Keratinocyte (primary cell): ENCODE results near the gene IL1RAPL2. TPM values are rescaled to one million over a fixed set of nuclear protein-coding genes. Genes with fewer than 3 reads are reported as not detected.

Experiments used
- DNase-seq: peaks from one replicate; pipeline ENCODE4 v3.0.0-alpha.2; 2011; ENCODE audit warnings: low read depth, missing footprints, low spot score
- FAIRE-seq: peaks from 2 replicates; lab custom pipeline; 2011; peaks lifted over from hg19 to GRCh38; lab: Jason Lieb, UNC
- H2AFZ ChIP-seq: 2 replicates; pipeline ENCODE4 v1.6.0; 2012; ENCODE audit warnings: low read length, control low read depth, inconsistent platforms; ENCODE audit not compliant: control insufficient read depth
- H3K27ac ChIP-seq: 2 replicates; pipeline ENCODE4 v1.5.1; 2011; ENCODE audit warnings: low read length; ENCODE audit not compliant: control insufficient read depth, insufficient read depth
- H3K27me3 ChIP-seq: 3 replicates; pipeline ENCODE4 v1.6.0; 2011; ENCODE audit warnings: low read length; ENCODE audit not compliant: control insufficient read depth, insufficient read depth; ENCODE audit errors: extremely low read depth
- H3K36me3 ChIP-seq, 2 experiments: 2 replicates in 1 of 2; 3 replicates in 1 of 2; pipeline ENCODE4 v1.5.1; 2011; ENCODE audit warnings: low read length in 2 of 2, mild to moderate bottlenecking in 1 of 2; ENCODE audit not compliant: control insufficient read depth in 2 of 2, insufficient read depth in 2 of 2; ENCODE audit errors: extremely low read depth in 1 of 2
- H3K4me1 ChIP-seq: 3 replicates; pipeline ENCODE4 v1.5.1; 2011; ENCODE audit warnings: low read length; ENCODE audit not compliant: control insufficient read depth, insufficient read depth; ENCODE audit errors: extremely low read depth
- H3K4me2 ChIP-seq: 3 replicates; pipeline ENCODE4 v1.6.0; 2011; ENCODE audit warnings: low read depth, low read length; ENCODE audit not compliant: control insufficient read depth, insufficient read depth; ENCODE audit errors: extremely low read depth
- H3K4me3 ChIP-seq, 3 experiments: fragments of 200-600 bp in 1 of 3; sonication (generic) in 1 of 3; 2 replicates in 2 of 3; 3 replicates in 1 of 3; pipeline ENCODE4 v1.5.1; 2011 to 2016; ENCODE audit warnings: low read length in 3 of 3, mild to moderate bottlenecking in 3 of 3, control low read depth in 2 of 3, inconsistent platforms in 1 of 3, low read depth in 1 of 3, mixed read lengths in 1 of 3, mixed run types in 1 of 3, moderate library complexity in 1 of 3; ENCODE audit not compliant: control insufficient read depth in 2 of 3, insufficient read depth in 2 of 3; ENCODE audit errors: extremely low read depth in 1 of 3
- H3K79me2 ChIP-seq: 2 replicates; pipeline ENCODE4 v1.6.0; 2012; ENCODE audit warnings: low read length; ENCODE audit not compliant: control insufficient read depth, insufficient read depth
- H3K9ac ChIP-seq: 3 replicates; pipeline ENCODE4 v1.6.0; 2011; ENCODE audit warnings: low read length; ENCODE audit not compliant: control insufficient read depth, insufficient read depth; ENCODE audit errors: extremely low read depth
- H3K9me1 ChIP-seq: 3 replicates; pipeline ENCODE4 v1.6.0; 2011; ENCODE audit warnings: low read length; ENCODE audit not compliant: control insufficient read depth, insufficient read depth; ENCODE audit errors: extremely low read depth
- H3K9me3 ChIP-seq: 2 replicates; pipeline ENCODE4 v1.5.1; 2012; ENCODE audit warnings: low read depth, low read length; ENCODE audit not compliant: control insufficient read depth
- H4K20me1 ChIP-seq: 3 replicates; pipeline ENCODE4 v1.6.0; 2011; ENCODE audit warnings: low read length; ENCODE audit not compliant: control insufficient read depth, insufficient read depth; ENCODE audit errors: extremely low read depth
- EZH2 ChIP-seq: IDR thresholded peaks from one replicate; pipeline ENCODE4 v1.6.1; 2012; ENCODE audit warnings: inconsistent platforms, mild to moderate bottlenecking, low read length, moderate library complexity
- dilution Hi-C: fragments of 300-500 bp; cut with MboI; formaldehyde crosslinking; loops from one replicate; pipeline ENCODE4 v1.7.0; 2020; ENCODE audit warnings: low sequenced_read_pairs; ENCODE audit not compliant: extremely low pct_ligation_motif_present
- polyA plus RNA-seq, 5 experiments: library from polyadenylated mRNA; depleted of rRNA in 3 of 5; stranded (reverse) in 3 of 5; stranded (forward) in 1 of 5; unstranded in 1 of 5; fragments of >200 nt; gene quantifications; 1 replicate in 1 of 5; 2 replicates in 3 of 5; 3 replicates in 1 of 5; pipeline versions ENCODE4 v1.2.1 to v1.2.3, GENCODE V29; 2011 to 2012; ENCODE audit warnings: missing spikeins in 2 of 5, low read depth in 1 of 5, low replicate concordance in 1 of 5
- TF ChIP-seq, protein P1 (sequence below), 3 experiments: IDR thresholded peaks in 1 of 3; conservative IDR thresholded peaks in 1 of 3; optimal IDR thresholded peaks in 1 of 3; 2 replicates in 2 of 3; 3 replicates in 1 of 3; pipeline versions ENCODE3 to v1.5.1; 2011; ENCODE audit warnings: low read length in 3 of 3, mild to moderate bottlenecking in 3 of 3, moderate library complexity in 2 of 3, control low read depth in 1 of 3, inconsistent platforms in 1 of 3; ENCODE audit not compliant: insufficient read depth in 2 of 3; ENCODE audit errors: extremely low read depth in 1 of 3

The IL1RAPL2 gene
- polyA plus RNA-seq, 1 donor (not counting 4 experiments of a cell fraction or from before 2014, with no cell fraction given): 0.24 TPM

- TF ChIP-seq EZH2: no peak
- TF ChIP-seq, protein P1, sequence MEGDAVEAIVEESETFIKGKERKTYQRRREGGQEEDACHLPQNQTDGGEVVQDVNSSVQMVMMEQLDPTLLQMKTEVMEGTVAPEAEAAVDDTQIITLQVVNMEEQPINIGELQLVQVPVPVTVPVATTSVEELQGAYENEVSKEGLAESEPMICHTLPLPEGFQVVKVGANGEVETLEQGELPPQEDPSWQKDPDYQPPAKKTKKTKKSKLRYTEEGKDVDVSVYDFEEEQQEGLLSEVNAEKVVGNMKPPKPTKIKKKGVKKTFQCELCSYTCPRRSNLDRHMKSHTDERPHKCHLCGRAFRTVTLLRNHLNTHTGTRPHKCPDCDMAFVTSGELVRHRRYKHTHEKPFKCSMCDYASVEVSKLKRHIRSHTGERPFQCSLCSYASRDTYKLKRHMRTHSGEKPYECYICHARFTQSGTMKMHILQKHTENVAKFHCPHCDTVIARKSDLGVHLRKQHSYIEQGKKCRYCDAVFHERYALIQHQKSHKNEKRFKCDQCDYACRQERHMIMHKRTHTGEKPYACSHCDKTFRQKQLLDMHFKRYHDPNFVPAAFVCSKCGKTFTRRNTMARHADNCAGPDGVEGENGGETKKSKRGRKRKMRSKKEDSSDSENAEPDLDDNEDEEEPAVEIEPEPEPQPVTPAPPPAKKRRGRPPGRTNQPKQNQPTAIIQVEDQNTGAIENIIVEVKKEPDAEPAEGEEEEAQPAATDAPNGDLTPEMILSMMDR (optimal IDR thresholded peaks at IDR 0.05 in 1 of 3, IDR thresholded peaks at IDR 0.05 in 1 of 3, conservative IDR thresholded peaks at IDR 0.05 in 1 of 3; ENCODE audit: extremely low read depth in 1 of 3, insufficient read depth in 2 of 3, low read length in 3 of 3): no peak
- Histone ChIP-seq H3K27ac (no peak overlapping the region), H3K79me2 (no peaks in the 10 kb centered on the region), H3K27me3 (no peaks in the 10 kb centered on the region), H2AFZ (no peak overlapping the region), H3K9ac (no peak overlapping the region), H3K36me3 (no peaks in the 10 kb centered on the region), H4K20me1 (no peaks in the 10 kb centered on the region), H3K4me3 (no peak overlapping the region), H3K4me1 (no peaks in the 10 kb centered on the region), H3K9me1 (no peaks in the 10 kb centered on the region), H3K4me2 (no peak overlapping the region), H3K9me3 (no peaks in the 10 kb centered on the region)
- FAIRE-seq (no peak), DNase-seq (no peak)
- dilution Hi-C loops: no loop called here
Measured at GRCh38 chrX:105753411-105753810, 1187.4 kb downstream of the IL1RAPL2 start.

- Histone ChIP-seq H3K9me1 (no peaks in the 10 kb centered on the region), H3K4me3 (no peak overlapping the region), H4K20me1 (no peaks in the 10 kb centered on the region), H3K4me1 (no peaks in the 10 kb centered on the region), H2AFZ (no peak overlapping the region), H3K79me2 (no peaks in the 10 kb centered on the region), H3K9me3 (no peaks in the 10 kb centered on the region), H3K27ac (no peak overlapping the region), H3K27me3 (no peaks in the 10 kb centered on the region), H3K9ac (no peak overlapping the region), H3K4me2 (no peak overlapping the region), H3K36me3 (no peaks in the 10 kb centered on the region)
- DNase-seq (no peak), FAIRE-seq (no peak)
- dilution Hi-C loops: no loop called here
- TF ChIP-seq EZH2: no peak
- TF ChIP-seq, protein P1 (optimal IDR thresholded peaks at IDR 0.05 in 1 of 3, IDR thresholded peaks at IDR 0.05 in 1 of 3, conservative IDR thresholded peaks at IDR 0.05 in 1 of 3; ENCODE audit: extremely low read depth in 1 of 3, insufficient read depth in 2 of 3, low read length in 3 of 3): no peak
Measured at GRCh38 chrX:105754286-105754964, 1188.4 kb downstream of the IL1RAPL2 start.
